Suprapubic skin (tissue), 3 donors: Measurements from ENCODE around the gene SUPT20HL1.

Source experiments
- CTCF ChIP-seq, 2 donors: fragments of 200-600 bp in 1 of 2; fragments of 450-650 bp in 1 of 2; sonication (generic) in 1 of 2; IDR thresholded peaks; one replicate each; pipeline ENCODE4 v1.5.1; 2016 to 2019; ENCODE audit warnings: antibody characterized with exemption in 2 of 2, mild to moderate bottlenecking in 1 of 2, moderate library complexity in 1 of 2
- EP300 ChIP-seq: sonication (generic); formaldehyde crosslinking; IDR thresholded peaks from one replicate; pipeline ENCODE4 v1.6.1; 2017; ENCODE audit warnings: antibody characterized with exemption
- POLR2A ChIP-seq, 2 donors: fragments of 450-650 bp; IDR thresholded peaks; one replicate each; pipeline ENCODE4 v1.6.1; 2017; ENCODE audit warnings: antibody characterized with exemption in 2 of 2, mild to moderate bottlenecking in 2 of 2, moderate library complexity in 2 of 2

GRCh38 chrX:24334461-24334860 lies 26.0 kb upstream of the SUPT20HL1 start:
- TF ChIP-seq CTCF (IDR thresholded peaks at IDR 0.05), result no peak
- TF ChIP-seq POLR2A (IDR thresholded peaks at IDR 0.05), result no peak
- no peak for TF ChIP-seq EP300
